Subcutaneous adipose tissue (tissue), 4 donors: ENCODE measurements around the gene RAB5B. TPM values are rescaled to one million over a fixed set of nuclear protein-coding genes. Genes with fewer than 3 reads are reported as not detected.

Experiments
- CTCF ChIP-seq: fragments of 450-650 bp; IDR thresholded peaks from one replicate; pipeline ENCODE4 v1.5.1; 2016; ENCODE audit warnings: low read depth, mild to moderate bottlenecking, control low read depth, antibody characterized with exemption, moderate library complexity
- total RNA-seq, 4 donors: library from RNA; depleted of rRNA; stranded (reverse); fragments of >200 nt; gene quantifications; one replicate each; pipeline ENCODE4 v1.1.0, GENCODE V29; 2016

Gene RAB5B
- total RNA-seq, 4 donors from 2014 or later, result 55.4 to 70.9 (median 63.1) TPM

GRCh38 chr12:55966408-55967281 is 7.2 kb upstream of the RAB5B start, which contains the start of gene CDK2:
Gene CDK2 (plus strand): TSS chr12:55966830. CDS start chr12:55967009, 179 bp downstream.
- TF ChIP-seq CTCF, result no peak

GRCh38 chr12:55969356-55969755 is 4.5 kb upstream of the RAB5B start:
- no peak for TF ChIP-seq CTCF

- TF ChIP-seq CTCF, result no peak
These were observed 3.1 kb upstream of the RAB5B start for GRCh38 chr12:55970775-55971174.

- no peak for TF ChIP-seq CTCF
These were observed 1.8 kb upstream of the RAB5B start for GRCh38 chr12:55972042-55972441.

GRCh38 chr12:55972456-55972855 is 1.4 kb upstream of the RAB5B start:
- no peak for TF ChIP-seq CTCF

- no peak for TF ChIP-seq CTCF
These were observed 823 bp upstream of the RAB5B start for GRCh38 chr12:55972911-55973598.

- TF ChIP-seq CTCF, result no peak
These were observed 441 bp downstream of the RAB5B start for GRCh38 chr12:55974308-55974730.
